ENCODE results near the gene NNAT.

The NNAT gene

GRCh38 chr20:37567671-37568588 lies 46.9 kb downstream of the NNAT start:
- peak in 1 of 2 donors; percentile 60 for DNase-seq

DNA sequence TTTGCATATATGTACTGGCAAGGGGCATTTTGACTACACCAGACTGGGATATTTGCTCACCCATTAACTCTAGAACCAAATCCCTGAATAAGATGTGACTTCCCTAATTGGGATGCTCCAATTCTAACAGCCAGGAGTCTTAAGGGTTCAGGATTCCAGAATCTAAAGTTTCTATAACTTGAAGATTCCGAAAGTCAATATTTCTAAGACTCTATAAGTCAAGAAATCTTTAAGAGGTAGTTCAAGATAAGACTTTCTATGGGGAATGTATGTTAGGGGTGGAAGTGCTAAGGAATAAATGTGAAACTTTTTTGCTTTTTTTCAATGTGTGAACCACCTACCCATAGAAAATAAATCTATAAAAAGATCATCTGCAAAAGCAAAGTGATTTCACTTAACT lies 49.4 kb downstream of the NNAT start:
- DNase-seq: no peak

GRCh38 chr20:37571033-37571432 lies 50.0 kb downstream of the NNAT start:
- no peak for DNase-seq

Data from bone marrow (tissue), 2 donors.